SK-N-MC (cell line): ENCODE measurements around the gene ZNF219.
"Not testable (repeated sequence)": the region's sequence is repeated elsewhere in the genome, so short reads cannot be mapped to it uniquely, and the experiment has no call there.

Experiments used
- EZH2 ChIP-seq: fragments of 200-600 bp; sonication (generic); IDR thresholded peaks from one replicate; pipeline ENCODE4 v1.6.1; 2017; ENCODE audit warnings: antibody characterized with exemption
- FOXP2 ChIP-seq: optimal IDR thresholded peaks from 2 replicates; pipeline ENCODE3; 2011; ENCODE audit warnings: mild to moderate bottlenecking, moderate library complexity; ENCODE audit not compliant: insufficient read depth; ENCODE audit errors: extremely low read length, control extremely low read depth
- POLR2AphosphoS5 ChIP-seq: IDR thresholded peaks from 2 replicates; pipeline ENCODE4 v1.6.1; 2012; ENCODE audit warnings: mild to moderate bottlenecking, low read depth, low read length, borderline replicate concordance

- not testable (repeated sequence) for TF ChIP-seq POLR2AphosphoS5, EZH2, FOXP2
Observed at GRCh38 chr14:21040941-21041340, 57.5 kb downstream of the ZNF219 start.
